GM18517 (cell line): ENCODE measurements around the gene GGNBP2.
"Not testable (repeated sequence)": the region's sequence is repeated elsewhere in the genome, so short reads cannot be mapped to it uniquely, and the experiment has no call there.

Source experiments
- ATAC-seq: cut with Tn5 transposase; IDR thresholded peaks from one replicate; pipeline ENCODE4 v1.9.1; 2021; ENCODE audit warnings: mild to moderate bottlenecking, moderate library complexity; ENCODE audit not compliant: unreplicated experiment

GGNBP2 gene

DNA sequence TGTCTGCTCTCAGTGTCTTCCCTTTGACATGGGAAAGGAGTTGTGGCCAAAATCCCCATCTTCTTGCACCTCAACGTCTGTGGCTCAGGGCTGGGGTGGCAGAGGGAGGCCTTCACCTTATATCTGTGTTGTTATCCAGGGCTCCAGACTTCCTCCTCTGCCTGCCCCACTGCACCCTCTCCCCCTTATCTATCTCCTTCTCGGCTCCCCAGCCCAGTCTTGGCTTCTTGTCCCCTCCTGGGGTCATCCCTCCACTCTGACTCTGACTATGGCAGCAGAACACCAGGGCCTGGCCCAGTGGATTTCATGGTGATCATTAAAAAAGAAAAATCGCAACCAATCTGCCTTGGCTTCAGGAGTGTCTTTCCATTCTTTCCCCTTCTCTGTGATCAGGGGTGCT, 55.7 kb downstream of the GGNBP2 start:
- ATAC-seq, result no peak

DNA sequence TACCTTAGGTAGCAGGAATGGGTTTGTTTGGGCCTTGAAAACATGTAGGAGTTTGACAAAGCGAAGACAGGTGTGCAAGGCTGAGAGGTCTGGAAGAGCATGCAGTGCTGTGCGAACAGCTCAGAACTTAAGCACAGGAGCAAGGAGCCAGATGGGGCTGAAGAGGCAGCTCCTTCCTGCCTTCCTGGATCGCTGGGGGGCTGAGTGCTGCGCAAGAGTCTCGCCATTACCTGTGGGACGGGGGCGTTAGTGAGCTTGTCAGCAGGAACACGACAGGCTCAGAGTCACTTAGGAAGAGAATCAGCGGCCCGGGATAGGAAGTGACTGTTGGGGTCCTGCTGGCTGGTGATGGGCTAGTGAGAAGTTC, 56.2 kb downstream of the GGNBP2 start:
- ATAC-seq, result no peak

DNA sequence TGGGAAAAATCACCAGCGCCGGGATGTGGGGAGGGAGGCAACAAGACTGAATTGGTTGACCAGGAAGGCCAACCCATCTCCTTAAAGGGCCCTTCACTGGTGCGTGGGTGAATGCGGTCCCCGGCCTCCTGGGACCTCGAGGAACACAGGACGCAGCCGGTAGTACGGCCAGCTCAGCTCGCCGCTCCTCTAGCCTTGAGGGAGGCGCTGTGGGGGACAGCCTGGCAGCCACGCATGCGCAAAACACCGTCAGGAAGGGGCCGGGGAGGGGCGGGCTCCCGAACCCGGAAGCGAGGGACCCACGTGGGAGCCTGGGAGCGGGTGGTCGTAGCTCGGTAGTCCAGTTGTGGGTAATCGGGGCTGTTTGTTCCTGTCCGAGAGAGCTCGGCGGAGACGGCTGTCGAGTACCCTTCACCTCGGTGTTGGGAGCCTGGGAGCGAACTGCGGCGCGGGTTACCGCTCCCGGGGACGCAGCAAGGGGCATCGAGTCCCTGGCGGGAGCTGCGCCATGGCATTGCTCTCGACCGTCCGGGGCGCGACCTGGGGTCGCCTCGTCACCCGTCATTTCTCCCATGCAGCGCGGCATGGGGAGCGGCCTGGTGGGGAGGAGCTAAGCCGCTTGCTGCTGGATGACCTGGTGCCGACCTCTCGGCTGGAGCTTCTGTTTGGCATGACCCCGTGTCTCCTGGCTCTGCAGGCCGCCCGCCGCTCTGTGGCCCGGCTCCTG, 56.7 kb downstream of the GGNBP2 start, which contains the start of gene MRM1:
Gene MRM1 (plus strand): TSS at position 281 of the 727 bp plus-strand sequence. CDS start 228 bp downstream, at position 509.
- peak; percentile 63 for ATAC-seq

DNA sequence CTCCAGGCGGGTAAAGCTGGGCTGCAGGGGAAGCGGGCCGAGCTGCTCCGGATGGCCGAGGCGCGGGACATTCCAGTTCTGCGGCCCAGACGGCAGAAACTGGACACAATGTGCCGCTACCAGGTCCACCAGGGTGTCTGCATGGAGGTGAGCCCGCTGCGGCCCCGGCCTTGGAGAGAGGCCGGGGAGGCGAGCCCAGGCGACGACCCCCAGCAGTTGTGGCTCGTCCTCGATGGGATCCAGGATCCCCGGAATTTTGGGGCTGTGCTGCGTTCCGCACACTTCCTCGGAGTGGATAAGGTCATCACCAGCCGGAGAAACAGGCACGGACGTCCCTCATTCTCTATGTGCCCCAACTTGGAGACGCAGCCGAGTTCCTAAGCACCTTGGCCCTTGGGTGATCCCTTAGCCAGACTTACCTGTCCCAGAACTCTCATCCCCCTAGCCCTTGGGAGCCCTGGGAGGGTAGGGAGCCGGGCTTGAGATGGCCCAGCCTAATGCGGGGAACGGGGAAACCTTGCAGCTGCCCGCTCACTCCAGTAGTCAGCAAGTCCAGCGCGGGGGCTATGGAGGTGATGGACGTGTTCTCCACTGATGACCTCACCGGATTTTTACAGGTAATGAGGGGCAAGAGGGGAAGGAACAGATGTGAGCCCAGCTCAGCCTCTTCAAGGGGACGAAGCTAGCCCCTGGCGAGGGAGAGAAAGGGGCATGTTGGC, 57.5 kb downstream of the GGNBP2 start:
- peak; percentile 8 for ATAC-seq

DNA sequence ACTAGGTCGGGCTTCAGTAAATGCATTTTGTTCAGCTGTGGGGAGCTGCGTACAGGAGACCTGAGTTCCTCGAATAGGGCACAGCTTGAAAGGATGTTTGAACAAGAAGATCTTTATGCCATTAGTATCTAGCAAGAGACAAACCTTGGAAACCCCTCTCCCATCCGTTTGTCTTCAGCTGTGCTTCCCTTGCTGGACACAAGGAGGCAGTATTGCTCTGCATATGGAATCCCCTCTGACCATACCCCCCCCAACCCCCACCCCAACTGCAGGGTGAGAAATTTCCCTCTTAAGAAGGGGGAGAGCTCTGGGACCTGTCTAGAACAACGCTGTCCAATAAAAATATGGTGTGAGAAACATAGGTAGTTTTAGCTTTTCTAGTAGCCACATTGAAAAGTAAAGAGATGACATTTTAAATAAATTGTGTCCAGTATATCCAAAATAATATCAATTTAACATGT, 58.2 kb downstream of the GGNBP2 start:
- ATAC-seq, result no peak

DNA sequence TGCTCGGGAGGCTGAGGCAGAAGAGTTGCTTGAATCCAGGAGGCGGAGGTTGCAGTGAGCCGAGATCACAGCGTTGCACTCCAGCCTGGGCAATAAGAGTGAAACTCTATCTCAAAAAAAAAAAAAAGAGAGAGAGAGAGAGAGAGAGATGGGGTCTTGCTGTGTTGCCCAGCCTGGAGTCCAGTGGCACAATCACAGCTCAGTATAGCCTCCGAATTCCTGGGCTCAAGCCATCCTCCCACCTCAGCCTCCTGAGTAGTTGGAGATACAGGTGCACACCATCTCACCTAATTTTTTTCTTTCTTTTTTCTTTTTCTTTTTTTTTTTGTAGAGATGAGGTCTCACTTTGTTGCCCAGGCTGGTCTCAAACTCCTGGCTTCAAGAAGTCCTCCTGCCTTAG, 60.3 kb downstream of the GGNBP2 start:
- ATAC-seq, result not testable (repeated sequence)

DNA sequence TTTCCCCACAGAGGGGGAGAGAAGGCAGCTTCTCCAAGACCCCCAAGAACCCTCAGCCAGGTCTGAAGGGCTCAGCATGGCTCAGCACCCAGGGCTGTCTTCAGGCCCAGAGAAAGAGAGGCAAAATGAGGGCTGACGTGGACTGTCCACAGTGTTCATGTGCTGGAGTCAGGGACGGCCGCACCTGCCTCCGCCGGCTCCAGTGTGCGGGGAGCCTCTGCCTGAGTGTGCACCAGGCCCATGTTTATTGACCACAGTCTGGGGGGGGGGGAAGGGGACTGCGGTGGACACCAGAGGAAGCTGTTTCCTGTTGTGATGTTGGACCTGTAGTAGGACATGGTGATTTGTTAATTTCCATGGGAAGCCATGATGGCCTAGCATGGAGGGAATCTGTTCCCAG, 63.6 kb downstream of the GGNBP2 start:
- ATAC-seq, result no peak

DNA sequence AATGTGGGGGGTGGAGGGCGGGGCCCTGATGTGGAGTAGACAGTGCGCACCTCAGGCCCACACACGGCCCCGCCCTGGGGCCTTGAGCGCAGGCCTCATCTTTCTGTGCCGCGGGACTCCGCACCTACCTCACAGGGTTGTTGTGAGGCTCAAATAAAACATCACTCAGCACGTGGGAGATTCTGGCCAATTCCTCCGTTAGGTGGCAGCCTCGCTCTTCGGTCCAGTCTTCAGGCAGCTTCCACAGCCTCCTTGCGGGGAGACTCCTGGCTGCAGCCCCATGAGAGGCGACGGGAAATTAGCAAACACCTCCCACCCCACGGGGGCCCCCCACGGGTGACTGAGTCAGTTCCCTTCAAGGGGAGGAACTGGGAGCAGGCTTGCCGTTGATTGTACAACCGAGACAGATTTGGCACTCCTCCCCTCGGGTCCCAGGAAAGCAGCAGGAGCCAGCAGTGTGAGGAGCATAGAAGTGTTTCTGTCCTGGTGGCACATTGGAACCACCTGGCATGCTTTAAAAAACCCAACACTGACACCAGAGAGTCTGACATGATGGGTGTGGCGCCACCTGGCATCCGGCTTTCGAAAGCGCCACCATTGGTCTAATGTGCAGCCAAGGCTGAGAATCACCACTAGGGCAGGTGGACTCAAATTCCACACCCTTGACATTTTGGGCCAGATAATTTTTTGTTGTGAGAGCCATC, 64.2 kb downstream of the GGNBP2 start:
- no peak for ATAC-seq

DNA sequence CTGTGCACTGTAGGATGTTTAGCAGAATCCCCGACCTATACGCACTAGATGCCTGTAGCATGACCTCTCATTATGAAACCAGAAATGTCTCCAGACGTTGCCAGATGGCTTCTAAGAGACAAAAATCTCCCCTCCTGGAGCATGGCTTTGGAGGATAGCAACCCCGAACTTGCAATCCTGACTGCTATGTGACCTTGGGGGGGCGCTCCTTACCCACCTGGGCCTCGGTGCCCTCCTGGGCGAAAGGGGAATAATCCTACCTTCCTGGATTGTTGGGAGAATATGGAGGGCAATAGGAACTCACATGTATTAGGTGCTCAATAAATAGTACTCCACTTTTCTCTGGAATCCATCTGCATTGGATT, 64.8 kb downstream of the GGNBP2 start:
- no peak for ATAC-seq

DNA sequence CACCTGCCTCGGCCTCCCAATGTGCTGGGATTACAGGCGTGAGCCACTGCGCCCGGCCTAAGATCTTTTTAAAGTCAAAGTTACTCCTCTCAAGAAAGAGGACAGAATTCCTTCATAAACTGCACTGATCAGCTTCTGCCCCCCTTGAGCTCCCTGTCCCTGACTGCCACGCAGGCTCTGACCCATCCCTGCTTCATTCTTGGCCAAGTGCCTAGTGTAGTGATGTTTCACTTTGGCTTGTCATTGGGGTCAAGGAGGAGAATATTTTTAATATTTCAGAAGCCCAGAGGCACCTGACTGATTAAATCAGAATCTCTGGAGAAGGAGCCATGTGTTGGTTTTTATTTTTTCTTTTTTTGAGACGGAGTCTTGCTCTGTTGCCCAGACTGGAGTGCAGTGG, 65.8 kb downstream of the GGNBP2 start:
- ATAC-seq, result no peak

DNA sequence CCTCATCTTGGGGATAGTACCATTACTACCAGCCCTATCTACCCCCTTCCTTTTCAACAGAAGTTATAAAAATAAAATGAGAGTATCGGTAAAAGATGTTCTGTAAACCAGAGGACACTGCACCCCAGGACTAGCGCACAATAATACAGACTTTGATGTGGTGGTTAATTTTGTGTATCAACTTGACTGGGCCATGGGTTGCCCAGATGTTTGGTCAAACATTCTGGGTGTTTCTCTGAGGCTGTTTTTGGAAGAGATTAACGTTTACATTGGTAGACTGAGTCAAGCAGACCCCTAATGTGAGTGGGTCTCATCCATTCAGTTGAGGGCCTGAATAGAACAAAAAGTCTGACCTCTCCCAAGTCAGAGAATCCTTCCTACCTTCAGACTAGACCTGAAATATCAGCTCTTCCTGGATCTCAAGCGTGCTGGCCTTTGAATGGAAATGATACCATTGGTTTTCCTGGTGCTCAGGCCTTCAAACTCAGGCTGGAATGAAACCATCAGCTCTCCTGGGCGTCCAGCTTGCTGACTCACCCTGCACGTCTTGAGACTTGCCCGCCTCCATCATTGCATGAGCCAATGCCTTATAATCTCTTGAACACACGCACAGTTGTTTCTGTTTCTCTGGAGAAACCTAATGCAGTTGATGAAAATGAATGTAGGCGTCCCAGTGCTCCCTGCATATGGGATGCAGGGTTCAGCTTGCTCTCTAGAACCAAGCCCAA, 66.8 kb downstream of the GGNBP2 start:
- no peak for ATAC-seq

DNA sequence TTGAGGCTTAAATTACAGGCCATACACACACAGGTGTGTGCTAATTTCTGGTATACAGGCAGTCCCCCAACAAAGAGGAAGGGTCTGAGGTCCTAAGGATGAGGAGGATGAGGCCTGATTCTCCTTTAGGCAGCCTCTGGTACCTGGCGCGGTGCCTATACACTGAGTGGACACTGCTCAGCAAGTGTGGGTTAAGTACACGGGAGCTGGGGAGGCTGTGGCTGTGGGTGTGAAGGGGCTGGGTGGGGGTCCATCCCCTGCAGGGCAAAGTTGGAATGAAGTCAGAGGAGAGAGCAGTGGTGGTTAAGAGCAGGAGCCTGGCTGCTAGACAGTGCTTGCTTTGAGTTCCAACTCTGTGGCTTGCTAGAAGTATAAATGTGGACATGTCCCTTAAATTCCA, 67.6 kb downstream of the GGNBP2 start:
- no peak for ATAC-seq

DNA sequence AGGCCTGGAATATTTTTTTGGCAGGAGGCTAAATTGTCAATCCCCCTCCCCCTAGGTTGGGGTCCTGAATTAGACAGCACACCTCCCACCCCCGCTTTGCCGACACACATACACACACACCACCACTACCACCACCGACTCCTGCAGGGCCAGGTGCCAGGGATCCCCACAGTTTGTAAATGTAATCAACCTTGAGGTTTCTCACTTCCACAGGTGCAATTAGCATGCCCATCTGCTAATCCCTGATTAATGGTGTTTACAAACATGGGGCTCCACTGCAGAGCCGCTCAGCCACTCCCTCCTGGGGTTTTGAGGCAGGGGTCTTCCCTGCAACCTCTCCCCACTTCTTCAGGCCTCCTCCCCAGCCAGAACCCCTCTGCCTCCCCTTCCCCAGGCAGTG, 68.4 kb downstream of the GGNBP2 start:
- ATAC-seq, result no peak

DNA sequence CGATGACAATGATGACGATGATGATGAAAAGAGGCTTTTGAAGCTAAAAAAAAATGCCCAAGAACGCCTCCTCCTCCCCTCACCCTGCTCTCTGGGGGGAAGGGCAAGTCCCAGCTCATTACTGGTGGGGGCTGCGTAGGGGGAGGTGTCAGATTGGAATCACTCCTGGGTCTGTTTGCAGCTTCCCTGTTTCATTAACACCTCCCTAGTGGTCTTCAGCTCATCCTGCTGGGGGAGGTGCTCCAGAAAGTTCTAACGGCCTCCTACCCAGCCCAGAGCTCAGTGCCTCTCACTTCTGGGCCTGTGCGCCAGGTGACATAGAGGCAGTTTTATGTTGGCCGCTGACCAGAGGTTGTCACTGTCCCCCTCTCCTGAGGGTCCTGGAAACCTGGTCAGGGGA, 69.4 kb downstream of the GGNBP2 start:
- no peak for ATAC-seq

DNA sequence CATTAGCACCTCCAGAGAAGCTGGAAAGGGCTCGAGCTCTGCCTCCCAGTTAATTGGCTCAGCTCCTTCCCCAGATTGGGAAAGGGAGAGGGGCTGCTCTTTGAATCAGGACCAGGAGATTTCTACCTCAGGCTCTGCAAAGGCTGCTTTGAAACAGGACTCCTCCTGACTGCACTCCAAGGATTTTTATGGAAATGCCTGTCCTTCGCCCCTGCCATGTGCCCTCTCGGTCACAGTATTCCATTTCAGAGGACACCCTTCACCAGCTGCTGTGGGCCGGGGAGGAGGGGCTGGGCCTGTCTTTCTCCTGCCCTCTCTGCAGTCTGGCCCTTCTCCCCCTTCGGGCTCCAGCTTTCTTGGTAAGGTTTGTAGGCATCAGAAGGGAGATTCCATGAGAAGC, 70.2 kb downstream of the GGNBP2 start:
- ATAC-seq, result no peak

DNA sequence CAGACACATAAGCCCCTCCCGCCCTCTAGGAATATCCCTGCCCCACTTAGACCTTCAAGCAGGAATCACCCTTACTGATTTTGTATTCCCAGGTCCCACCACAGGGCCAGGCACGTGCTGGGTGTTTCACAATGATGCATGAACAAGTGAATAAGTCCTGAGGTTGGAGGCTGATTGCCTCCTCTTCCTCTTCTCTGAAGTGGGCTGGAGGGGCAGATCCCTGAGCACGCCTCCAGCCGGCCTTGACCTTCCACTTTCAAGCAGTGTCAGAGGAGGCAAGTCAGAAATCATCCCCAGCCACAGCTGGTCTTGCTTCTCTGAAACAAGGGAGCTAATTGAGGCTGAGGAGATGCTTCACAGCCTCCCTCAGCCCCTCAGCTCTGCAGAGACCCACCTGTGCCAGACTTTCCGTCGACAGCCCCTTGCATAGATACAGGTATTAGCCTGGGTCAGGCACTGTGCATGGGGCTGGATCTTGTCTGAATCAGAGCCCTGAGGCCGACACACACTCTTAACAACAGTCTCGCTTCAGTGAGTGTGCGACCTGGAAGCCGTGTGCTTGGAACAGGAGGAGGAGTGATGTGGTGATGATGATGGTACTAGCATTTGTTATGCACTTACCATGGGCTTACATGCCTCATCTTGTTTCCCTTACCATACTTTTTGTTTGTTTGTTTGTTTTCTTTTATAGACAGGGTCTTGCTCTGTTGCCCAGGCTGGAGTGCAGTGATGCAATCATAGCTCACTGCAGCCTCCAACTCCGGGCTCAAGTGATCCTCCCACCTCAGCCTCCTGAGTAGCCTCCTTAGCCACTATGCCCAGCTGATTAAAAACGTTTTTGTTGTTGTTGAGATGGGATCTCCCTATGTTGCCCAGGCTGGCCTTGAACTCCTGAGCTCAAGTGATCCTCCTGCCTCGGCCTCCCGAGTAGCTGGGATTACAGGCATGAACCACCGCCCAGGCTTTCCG, 71.6 kb downstream of the GGNBP2 start:
- no peak for ATAC-seq

DNA sequence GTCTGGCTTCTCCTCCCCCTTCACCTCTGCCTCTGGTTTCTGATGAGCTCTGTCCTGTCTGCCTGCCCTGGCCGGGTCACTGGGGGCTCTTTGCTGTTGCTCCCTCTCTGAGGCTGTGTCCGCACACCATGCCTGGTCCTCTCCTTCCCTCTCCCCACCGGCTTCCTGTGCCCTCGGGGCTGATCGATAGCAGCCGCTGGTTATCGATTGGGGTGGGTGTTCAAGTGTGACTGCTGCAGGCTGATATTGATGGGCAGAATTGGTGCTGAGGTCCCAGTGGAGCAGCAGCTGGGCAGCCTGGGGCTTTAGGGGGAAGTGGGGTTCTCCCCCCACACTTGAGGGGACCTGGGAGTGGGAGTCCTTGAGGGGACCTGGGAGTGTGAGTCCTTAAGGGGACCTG, 73.1 kb downstream of the GGNBP2 start:
- ATAC-seq, result no peak

DNA sequence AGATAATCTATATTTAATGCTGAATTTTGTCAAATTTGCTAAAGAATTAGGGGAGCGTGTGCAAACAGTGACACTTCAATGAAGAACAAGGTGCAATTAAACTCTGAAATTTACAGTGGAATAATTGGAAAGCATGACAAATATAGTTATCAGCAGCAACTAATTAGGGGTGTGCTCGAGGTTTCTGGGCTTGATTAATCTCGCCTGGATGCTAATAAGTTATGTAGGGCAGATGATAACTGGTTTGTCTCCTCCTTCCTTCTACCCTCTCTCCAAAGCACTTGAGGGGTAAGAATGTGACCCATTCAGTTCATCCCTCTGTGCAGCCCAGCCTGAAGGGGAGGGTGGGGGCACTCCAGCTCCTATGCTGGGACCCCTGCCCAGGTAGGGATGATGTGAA, 78.6 kb downstream of the GGNBP2 start:
- ATAC-seq, result no peak

DNA sequence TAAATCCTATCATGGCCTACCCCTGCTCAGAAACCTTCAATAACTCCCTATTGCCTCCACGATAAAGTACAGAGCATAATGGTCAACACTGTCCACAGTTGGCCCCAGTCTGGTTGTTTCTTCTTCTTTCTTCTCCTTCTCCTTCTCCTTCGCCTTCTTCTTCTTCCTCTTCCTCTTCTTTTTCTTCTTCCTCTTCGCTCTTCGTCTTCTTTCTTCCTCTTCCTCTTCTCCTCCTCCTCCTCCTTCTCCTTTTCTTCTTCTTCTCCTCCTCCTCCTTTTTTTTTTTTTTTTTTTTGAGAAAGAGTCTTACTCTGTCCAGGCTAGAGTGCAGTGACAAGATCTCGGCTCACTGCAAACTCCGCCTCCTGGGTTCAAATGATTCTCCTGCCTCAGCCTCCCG, 80.5 kb downstream of the GGNBP2 start:
- no peak for ATAC-seq

DNA sequence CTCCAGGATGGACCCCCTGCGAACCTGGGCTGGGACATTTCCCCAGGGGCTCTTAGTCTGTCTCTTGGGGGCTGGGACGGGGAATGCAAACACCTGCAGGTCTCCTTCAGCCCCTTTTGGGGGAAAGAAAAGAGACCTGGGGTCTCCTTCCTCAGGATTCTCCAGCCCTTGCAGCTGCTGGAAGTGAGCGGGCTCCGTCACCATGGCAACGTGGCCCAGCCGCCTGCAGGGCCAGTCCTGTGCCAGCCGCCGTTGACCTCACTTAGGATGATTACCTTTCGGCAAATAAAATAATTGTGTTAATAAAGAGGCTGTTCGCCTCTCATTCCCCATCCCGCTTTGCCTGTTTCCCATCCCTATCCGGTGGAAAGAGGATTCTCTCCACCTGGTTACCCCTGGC, 82.4 kb downstream of the GGNBP2 start:
- ATAC-seq, result no peak
